Activated CD4-positive, alpha-beta T cell treated with anti-CD3 and anti-CD28 coated beads, Interleukin-2, amount 50 U/mL, for 48 hours (primary cell): ENCODE results near the gene CYP1A2.
"Not testable (repeated sequence)": the region's sequence is repeated elsewhere in the genome, so short reads cannot be mapped to it uniquely, and the experiment has no call there.

Source experiments
- DNase-seq, 2 experiments: peaks; one replicate each; pipeline ENCODE4 v3.0.0-alpha.2; 2020

CYP1A2 gene

GRCh38 chr15:74738239-74738638 lies 10.4 kb upstream of the CYP1A2 start:
- DNase-seq = not testable (repeated sequence)

GRCh38 chr15:74742422-74742821 lies 6.2 kb upstream of the CYP1A2 start:
- no peak for DNase-seq

- no peak for DNase-seq
These were observed 2.3 kb upstream of the CYP1A2 start for GRCh38 chr15:74746389-74746788.

- DNase-seq = no peak
These were observed 1.2 kb downstream of the CYP1A2 start for GRCh38 chr15:74749832-74750231.

- no peak for DNase-seq
These were observed 2.1 kb downstream of the CYP1A2 start for GRCh38 chr15:74750751-74751150.

GRCh38 chr15:74752011-74752410 lies 3.4 kb downstream of the CYP1A2 start:
- no peak for DNase-seq

- no peak for DNase-seq
These were observed 3.9 kb downstream of the CYP1A2 start for GRCh38 chr15:74752531-74752930.

- DNase-seq = no peak
These were observed 6.1 kb downstream of the CYP1A2 start for GRCh38 chr15:74754593-74755215.

GRCh38 chr15:74758736-74759135 lies 10.1 kb downstream of the CYP1A2 start:
- no peak for DNase-seq

- DNase-seq = no peak
These were observed 14.1 kb downstream of the CYP1A2 start for GRCh38 chr15:74762791-74763150.

- no peak for DNase-seq
These were observed 14.8 kb downstream of the CYP1A2 start for GRCh38 chr15:74763416-74763815.

GRCh38 chr15:74767167-74768098 lies 18.8 kb downstream of the CYP1A2 start:
- DNase-seq = no peak

GRCh38 chr15:74768099-74768770 lies 19.6 kb downstream of the CYP1A2 start:
- DNase-seq = no peak

- DNase-seq = peak; percentile 67 to 75
These were observed 20.2 kb downstream of the CYP1A2 start for GRCh38 chr15:74768771-74769342.

- no peak for DNase-seq
These were observed 20.9 kb downstream of the CYP1A2 start for GRCh38 chr15:74769463-74770025.

GRCh38 chr15:74770211-74770903 lies 21.7 kb downstream of the CYP1A2 start:
- DNase-seq = no peak

GRCh38 chr15:74773329-74773728 lies 24.7 kb downstream of the CYP1A2 start:
- no peak for DNase-seq

- DNase-seq = no peak
These were observed 25.1 kb downstream of the CYP1A2 start for GRCh38 chr15:74773731-74774252.

GRCh38 chr15:74775132-74775562 lies 26.5 kb downstream of the CYP1A2 start:
- DNase-seq = no peak

- DNase-seq = no peak
These were observed 27.2 kb downstream of the CYP1A2 start for GRCh38 chr15:74775894-74776293.

GRCh38 chr15:74776821-74777768 lies 28.4 kb downstream of the CYP1A2 start:
- DNase-seq = peak; percentile 53 to 64
